A673 (cell line): ENCODE results near the gene TREM1.

Source experiments
- CTCF ChIP-seq: fragments of 300-800, 200-600 bp; sonication (generic); conservative IDR thresholded peaks from 2 replicates; pipeline ENCODE4 v1.5.1; 2017; ENCODE audit warnings: low read depth, mild to moderate bottlenecking, antibody characterized with exemption, low read length, moderate library complexity, mixed read lengths
- EZH2 ChIP-seq: fragments of 200-600 bp; sonication (generic); IDR thresholded peaks from 2 replicates; pipeline ENCODE4 v1.6.1; 2017; ENCODE audit warnings: borderline replicate concordance, low read depth, mild to moderate bottlenecking, mixed read lengths, antibody characterized with exemption, low read length; ENCODE audit not compliant: poor library complexity, severe bottlenecking

GRCh38 chr6:41226752-41227151 is 59.7 kb downstream of the TREM1 start:
- no peak for TF ChIP-seq CTCF
- TF ChIP-seq EZH2, result no peak
